H1 (cell line): ENCODE data around the gene CHMP6. TPM values are rescaled to one million over a fixed set of nuclear protein-coding genes. Genes with fewer than 3 reads are reported as not detected.

Experiments
- CTBP2 ChIP-seq: IDR thresholded peaks from 2 replicates; pipeline ENCODE4 v1.7.0; 2011; ENCODE audit warnings: borderline replicate concordance, mild to moderate bottlenecking, moderate library complexity, mixed read lengths, low read length; ENCODE audit not compliant: insufficient read depth, insufficient read length
- SAP30 ChIP-seq: fragments of 300-600 bp; sonication (generic); IDR thresholded peaks from 2 replicates; pipeline ENCODE4 v1.7.1; 2012; ENCODE audit warnings: low read length, moderate library complexity, mild to moderate bottlenecking, inconsistent platforms; ENCODE audit not compliant: insufficient read depth, insufficient replicate concordance
- TAF7 ChIP-seq: optimal IDR thresholded peaks from 2 replicates; pipeline ENCODE3; 2011; ENCODE audit warnings: low read depth, mild to moderate bottlenecking, inconsistent platforms, low read length, moderate library complexity, borderline replicate concordance
- polyA plus RNA-seq, 7 experiments: library from polyadenylated mRNA; depleted of rRNA in 3 of 7; stranded (reverse) in 5 of 7; unstranded in 2 of 7; fragments of >200 nt in 5 of 7; fragments of 200-250 nt in 2 of 7; gene quantifications; 1 replicate in 5 of 7; 2 replicates in 1 of 7; 4 replicates in 1 of 7; pipeline versions ENCODE4 v1.2.1 to v1.2.3, GENCODE V29; 2011 to 2013; ENCODE audit warnings: missing spikeins in 2 of 7, mixed read lengths in 2 of 7
- total RNA-seq: library from RNA; stranded (reverse); fragmentation: NEBNext Ultra II Directional; extraction: Animal tissue kit (Norgen Biotek cat#: 25700); gene quantifications from 2 replicates; pipeline ENCODE4 v1.2.1, GENCODE V29; 2021

The CHMP6 gene
- total and polyA plus RNA-seq, 2 of the 8 experiments (the other 6 are each of a cell fraction or from before 2014, with no cell fraction given) = 15.7 to 24.3 TPM

DNA sequence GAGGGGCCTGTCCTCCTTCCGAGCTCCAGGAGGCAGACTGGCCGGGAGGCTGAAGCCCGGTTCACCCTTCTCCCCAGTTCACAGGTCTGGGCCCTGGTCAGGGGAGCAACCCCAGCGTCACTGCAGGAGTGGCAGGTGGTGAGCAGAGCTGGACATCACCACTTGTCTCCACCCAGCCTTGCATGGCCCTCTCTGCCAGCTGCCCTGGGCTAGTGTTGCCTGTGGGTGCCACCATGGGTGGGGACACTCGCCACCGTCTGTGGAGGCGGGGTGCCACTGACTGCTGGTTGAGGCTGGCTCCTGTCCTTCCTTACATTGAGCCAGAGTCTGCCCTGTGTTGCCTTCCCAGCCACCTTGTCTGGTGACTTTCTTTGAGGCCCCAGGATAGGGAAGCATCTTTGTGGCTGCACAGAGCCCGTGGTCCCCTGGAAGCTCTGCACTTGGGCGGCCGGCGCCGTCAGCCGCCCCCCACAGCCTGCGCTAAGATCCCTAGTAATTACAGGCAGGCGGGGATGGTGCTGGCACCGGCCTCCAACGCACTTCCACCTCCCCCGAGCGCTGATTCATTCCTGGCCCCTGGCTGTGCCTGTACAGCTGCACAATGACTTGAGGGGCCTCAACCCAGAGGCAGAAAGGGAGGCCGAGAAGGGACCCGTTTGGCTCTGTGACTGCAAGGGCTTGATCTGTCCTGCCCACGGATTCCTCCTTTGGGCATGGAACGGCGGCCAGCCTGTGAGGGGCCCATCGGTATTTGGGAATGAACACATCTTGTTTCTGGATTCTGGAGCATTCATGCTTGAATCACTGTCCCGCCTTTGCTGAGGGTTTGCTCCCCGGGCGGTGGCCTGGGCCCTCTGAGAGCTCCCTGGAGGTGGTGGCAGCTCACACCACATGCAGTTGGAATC is 48.5 kb downstream of the CHMP6 start (continued):
- no peak for TF ChIP-seq CTBP2
- no peak for TF ChIP-seq TAF7
- no peak for TF ChIP-seq SAP30
- TF ChIP-seq, all 59 proteins: peak for 0
